ENCODE results near the gene QRICH2.
A peak's percentile ranks its signal among the peaks of the same experiment; 100 is the strongest.

The QRICH2 gene

GRCh38 chr17:76314392-76315227 lies 6.5 kb upstream of the QRICH2 start:
- Histone ChIP-seq H3K9ac (ENCODE audit: low read depth, low read length) (no peak overlapping the region), H3K4me3 (ENCODE audit: low read depth in 1 of 2, low read length in 2 of 2) (no peak overlapping the region), H3K4me2 (ENCODE audit: insufficient read depth, low read length) (no peak overlapping the region), H3K27me3 (ENCODE audit: insufficient read depth, low read length, poor library complexity) (no peaks in the 10 kb centered on the region), H2AFZ (ENCODE audit: low read depth, low read length) (no peak overlapping the region), H3K27ac (ENCODE audit: low read length) (peak overlapping the region; percentile 20; the same call in 1 of the 2 replicates), H4K20me1 (ENCODE audit: insufficient read depth, low read length) (no peaks in the 10 kb centered on the region), H3K79me2 (ENCODE audit: insufficient read depth, low read length) (no peaks in the 10 kb centered on the region), H3K36me3 (ENCODE audit: insufficient read depth, low read length) (peaks cover 52% of the 10 kb centered on the region), H3K9me3 (ENCODE audit: insufficient read depth, low read length, severe bottlenecking) (no peaks in the 10 kb centered on the region), H3K4me1 (ENCODE audit: insufficient read depth, low read length) (no peaks in the 10 kb centered on the region)
- ATAC-seq (ENCODE audit: insufficient read depth, low read depth) (no peak), DNase-seq (no peak)
- TF ChIP-seq CTCF (IDR thresholded peaks at IDR 0.05; ENCODE audit: borderline replicate concordance, extremely low read depth, low read length, poor library complexity, severe bottlenecking) (no peak), EZH2 (IDR thresholded peaks at IDR 0.05; ENCODE audit: borderline replicate concordance, low read depth, low read length, severe bottlenecking) (no peak)

DNA sequence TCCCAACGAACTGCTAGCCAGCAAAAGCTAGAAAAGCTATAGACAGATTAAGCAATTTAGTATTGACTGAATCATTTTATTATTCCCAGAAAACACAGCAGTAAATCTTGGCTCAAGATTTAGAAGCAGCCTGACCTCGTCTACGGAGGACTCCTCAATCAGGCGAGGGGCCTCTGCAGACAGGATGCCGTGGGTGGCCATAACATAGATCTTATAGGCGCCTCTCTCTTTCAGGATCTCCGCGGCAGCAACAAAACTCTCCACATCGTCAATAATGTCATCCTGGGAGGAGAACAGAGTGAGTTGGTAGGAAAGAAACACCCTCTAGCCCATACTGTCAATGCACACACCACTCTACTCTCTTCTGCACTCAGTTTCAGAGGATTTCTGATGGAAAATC lies 4.7 kb upstream of the QRICH2 start:
- Histone ChIP-seq H3K36me3 (ENCODE audit: insufficient read depth, low read length) (peaks cover 57% of the 10 kb centered on the region), H2AFZ (ENCODE audit: low read depth, low read length) (no peak overlapping the region), H3K4me3 (ENCODE audit: low read depth in 1 of 2, low read length in 2 of 2) (no peak overlapping the region), H3K79me2 (ENCODE audit: insufficient read depth, low read length) (no peaks in the 10 kb centered on the region), H4K20me1 (ENCODE audit: insufficient read depth, low read length) (no peaks in the 10 kb centered on the region), H3K9me3 (ENCODE audit: insufficient read depth, low read length, severe bottlenecking) (no peaks in the 10 kb centered on the region), H3K9ac (ENCODE audit: low read depth, low read length) (no peak overlapping the region), H3K4me2 (ENCODE audit: insufficient read depth, low read length) (no peak overlapping the region), H3K4me1 (ENCODE audit: insufficient read depth, low read length) (no peaks in the 10 kb centered on the region), H3K27me3 (ENCODE audit: insufficient read depth, low read length, poor library complexity) (no peaks in the 10 kb centered on the region), H3K27ac (ENCODE audit: low read length) (no peak overlapping the region)
- TF ChIP-seq EZH2 (IDR thresholded peaks at IDR 0.05; ENCODE audit: borderline replicate concordance, low read depth, low read length, severe bottlenecking) (no peak), CTCF (IDR thresholded peaks at IDR 0.05; ENCODE audit: borderline replicate concordance, extremely low read depth, low read length, poor library complexity, severe bottlenecking) (no peak)
- ATAC-seq (ENCODE audit: insufficient read depth, low read depth) (no peak), DNase-seq (no peak)

DNA sequence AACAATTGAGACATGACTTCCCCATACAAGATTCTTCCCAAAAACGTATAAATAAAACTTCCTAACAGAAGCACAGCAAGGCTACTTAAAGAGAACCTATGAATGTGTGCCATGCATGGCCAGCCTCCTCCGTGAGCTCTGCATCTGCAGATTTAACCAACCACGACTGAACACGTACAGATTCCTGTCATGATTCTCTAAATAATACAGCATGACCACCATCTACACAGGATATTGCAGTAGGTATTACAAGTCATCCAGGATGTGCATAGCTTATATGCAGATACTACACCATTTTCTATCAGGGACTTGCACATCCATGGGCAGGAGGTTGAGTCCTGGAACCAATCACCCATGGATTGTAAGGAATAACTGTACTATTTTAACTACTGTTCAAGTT lies 1.4 kb upstream of the QRICH2 start:
- H3K27me3 ChIP-seq (ENCODE audit: insufficient read depth, low read length, poor library complexity), result no peaks in the 10 kb centered on the region
- peaks cover 51% of the 10 kb centered on the region for H3K36me3 ChIP-seq (ENCODE audit: insufficient read depth, low read length)
- H3K9me3 ChIP-seq (ENCODE audit: insufficient read depth, low read length, severe bottlenecking), result no peaks in the 10 kb centered on the region
- H4K20me1 ChIP-seq (ENCODE audit: insufficient read depth, low read length), result no peaks in the 10 kb centered on the region
- TF ChIP-seq CTCF (IDR thresholded peaks at IDR 0.05; ENCODE audit: borderline replicate concordance, extremely low read depth, low read length, poor library complexity, severe bottlenecking) (no peak), EZH2 (IDR thresholded peaks at IDR 0.05; ENCODE audit: borderline replicate concordance, low read depth, low read length, severe bottlenecking) (no peak)
- ATAC-seq (ENCODE audit: insufficient read depth, low read depth), result no peak
- H3K79me2 ChIP-seq (ENCODE audit: insufficient read depth, low read length), result no peaks in the 10 kb centered on the region
- no peak overlapping the region for H3K9ac ChIP-seq (ENCODE audit: low read depth, low read length)
- no peak overlapping the region for H3K27ac ChIP-seq (ENCODE audit: low read length)
- H3K4me1 ChIP-seq (ENCODE audit: insufficient read depth, low read length), result no peaks in the 10 kb centered on the region
- DNase-seq, result no peak
- H3K4me2 ChIP-seq (ENCODE audit: insufficient read depth, low read length), result no peak overlapping the region
- H3K4me3 ChIP-seq (ENCODE audit: low read depth in 1 of 2, low read length in 2 of 2), result no peak overlapping the region
- no peak overlapping the region for H2AFZ ChIP-seq (ENCODE audit: low read depth, low read length)
